Esophagus muscularis mucosa (tissue), 4 donors: ENCODE data around the gene BLCAP.
"Not testable (repeated sequence)": the region's sequence is repeated elsewhere in the genome, so short reads cannot be mapped to it uniquely, and the experiment has no call there.

Source experiments
- CTCF ChIP-seq, 3 experiments: fragments of 200-600 bp in 2 of 3; fragments of 450-650 bp in 1 of 3; sonication (generic) in 2 of 3; IDR thresholded peaks; one replicate each; pipeline ENCODE4 v1.5.1; 2017 to 2019; ENCODE audit warnings: antibody characterized with exemption in 3 of 3, mild to moderate bottlenecking in 2 of 3, moderate library complexity in 1 of 3
- EP300 ChIP-seq: sonication (generic); formaldehyde crosslinking; IDR thresholded peaks from one replicate; pipeline ENCODE4 v1.6.1; 2017; ENCODE audit warnings: antibody characterized with exemption
- POLR2A ChIP-seq: fragments of 450-650 bp; IDR thresholded peaks from one replicate; pipeline ENCODE4 v1.6.1; 2017; ENCODE audit warnings: antibody characterized with exemption, moderate library complexity, mild to moderate bottlenecking, low read depth
- POLR2AphosphoS5 ChIP-seq, 2 donors: sonication (generic); formaldehyde crosslinking; IDR thresholded peaks; one replicate each; pipeline ENCODE4 v1.6.1; 2017; ENCODE audit warnings: antibody characterized with exemption in 2 of 2

- not testable (repeated sequence) for TF ChIP-seq CTCF (IDR thresholded peaks at IDR 0.05); POLR2AphosphoS5 (IDR thresholded peaks at IDR 0.05); EP300; POLR2A
Observed at GRCh38 chr20:37550101-37550920, 22.6 kb upstream of the BLCAP start.
